Right lung (tissue), 5 donors: ENCODE data around the gene TH. TPM values are rescaled to one million over a fixed set of nuclear protein-coding genes. Genes with fewer than 3 reads are reported as not detected.
"Not testable (repeated sequence)": the region's sequence is repeated elsewhere in the genome, so short reads cannot be mapped to it uniquely, and the experiment has no call there.

Source experiments
- DNase-seq, 2 donors: peaks; one replicate each; pipeline ENCODE4 v3.0.0-alpha.2; 2013
- polyA plus RNA-seq, 5 donors: library from polyadenylated mRNA; unstranded; fragments of 120-200 nt; gene quantifications; one replicate each; pipeline versions ENCODE4 v1.2.1 to v1.2.3, GENCODE V29; 2013; ENCODE audit warnings: inconsistent platforms in 1 of 5, low replicate concordance in 1 of 5; ENCODE audit not compliant: insufficient read length in 5 of 5, insufficient read depth in 1 of 5

Gene TH
- polyA plus RNA-seq, 5 donors: 0.21 to 1.6 (median 0.44) TPM

- no peak for DNase-seq
These were observed 40.7 kb downstream of the TH start for GRCh38 chr11:2130881-2131352.

DNA sequence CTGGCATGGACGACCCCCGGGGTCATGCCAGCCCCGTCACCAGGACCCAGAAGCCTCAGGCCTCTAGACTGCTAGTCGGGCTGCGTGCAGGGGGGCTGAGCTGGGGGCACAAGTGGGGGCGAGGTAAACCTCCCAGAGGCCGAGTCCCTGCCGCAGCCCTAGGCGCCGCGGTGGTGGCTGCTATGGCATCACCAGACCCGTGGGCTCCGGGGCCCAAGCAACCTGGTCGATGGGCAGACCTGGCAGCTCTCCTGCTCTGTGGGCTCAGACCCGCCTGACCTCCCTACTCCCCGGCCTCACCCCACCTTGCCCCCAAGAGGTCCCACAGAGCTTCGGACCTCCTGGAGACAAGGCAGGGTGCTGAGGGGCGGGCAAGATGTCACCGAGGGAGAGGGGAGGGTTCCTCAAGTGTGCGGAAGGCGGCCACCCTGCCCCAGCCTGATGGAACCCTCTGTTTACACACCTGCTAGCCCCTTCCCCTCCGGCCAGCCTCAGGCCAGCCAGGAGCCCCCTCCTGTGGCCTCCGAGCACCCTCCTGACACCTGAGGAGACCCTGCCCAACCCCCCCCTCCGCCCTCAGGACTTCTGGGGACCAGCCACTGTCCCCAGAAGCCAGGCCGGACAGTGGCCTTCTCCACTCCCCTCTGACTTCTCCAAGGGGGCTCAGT is 41.8 kb downstream of the TH start:
- DNase-seq: no peak

DNA sequence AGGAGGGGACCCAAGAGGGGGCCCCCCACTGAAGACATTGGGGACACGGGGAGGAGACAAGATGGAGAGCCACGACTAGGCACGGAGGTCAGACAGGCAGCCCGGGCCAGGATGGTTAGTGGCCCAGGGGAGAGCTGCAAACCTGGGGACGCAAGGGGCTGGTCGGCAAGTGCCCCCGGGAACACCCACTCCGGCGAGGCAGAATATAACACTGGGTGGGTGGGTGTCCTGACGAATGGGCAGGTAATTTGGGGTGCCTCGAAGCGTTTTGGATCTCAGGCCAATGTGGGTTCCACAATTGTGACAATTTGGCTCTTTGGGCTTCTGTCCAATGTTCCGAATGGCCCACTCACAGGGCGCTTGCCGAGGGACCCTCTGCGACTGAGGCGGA is 42.3 kb downstream of the TH start:
- DNase-seq: no peak

DNA sequence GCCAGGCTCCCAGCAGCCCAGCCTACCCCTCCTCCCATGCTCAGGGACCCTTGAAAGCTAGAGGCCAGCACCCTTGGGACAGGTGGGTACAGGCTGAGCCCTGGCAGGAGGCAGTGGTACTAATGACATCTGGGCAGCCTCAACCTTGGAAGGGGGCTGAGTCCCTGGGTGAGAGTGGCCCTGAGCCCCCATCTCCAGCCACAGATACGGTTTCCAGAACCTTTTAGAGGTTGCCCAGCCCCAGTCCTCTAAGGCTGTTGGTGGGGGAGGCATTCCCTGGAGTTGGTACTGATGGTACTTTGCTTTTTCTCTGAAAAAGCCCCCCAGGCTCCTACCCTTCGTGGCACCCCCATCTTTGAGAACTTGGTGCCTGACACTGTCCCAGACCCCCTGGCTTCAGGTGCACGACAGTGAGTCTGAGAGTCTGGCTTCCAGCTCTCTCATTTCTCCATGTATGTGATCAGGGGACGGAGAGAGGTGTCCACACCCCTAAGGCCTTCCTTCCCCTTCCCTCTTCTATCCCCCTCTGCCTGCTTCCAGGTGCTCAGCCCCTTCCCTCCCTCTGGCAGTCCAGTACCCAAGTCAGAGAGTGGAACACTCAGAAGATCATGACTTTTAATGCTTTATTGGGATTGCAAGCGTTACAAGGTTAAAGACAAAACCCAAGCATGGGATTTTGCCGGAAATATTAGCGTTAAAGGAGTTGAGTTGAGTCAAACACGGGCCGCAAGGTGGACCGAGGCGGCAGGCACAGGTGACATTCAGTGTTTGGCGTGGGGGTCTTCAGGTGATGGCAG is 42.9 kb downstream of the TH start:
- no peak for DNase-seq

DNA sequence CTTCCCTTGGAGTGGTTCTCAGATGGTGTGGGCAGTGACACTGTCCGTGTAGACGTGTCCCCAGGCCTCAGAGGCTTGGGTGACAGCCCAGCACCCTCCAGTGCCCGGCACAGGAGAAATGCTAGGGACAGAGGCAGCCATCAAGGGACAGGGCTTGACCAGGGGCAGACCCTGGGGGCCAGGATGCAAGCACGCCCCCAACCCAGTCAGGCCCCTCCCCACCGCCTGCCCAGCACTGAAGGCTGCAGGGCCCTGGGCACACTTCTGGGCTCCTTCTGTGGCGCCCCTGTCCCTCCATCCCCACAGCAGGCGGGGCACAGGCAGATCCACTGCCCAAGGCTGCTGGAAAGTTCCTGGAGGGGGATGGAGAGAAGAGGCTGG is 43.5 kb downstream of the TH start:
- no peak for DNase-seq

- DNase-seq: no peak
These were observed 44.0 kb downstream of the TH start for GRCh38 chr11:2127482-2128129.

DNA sequence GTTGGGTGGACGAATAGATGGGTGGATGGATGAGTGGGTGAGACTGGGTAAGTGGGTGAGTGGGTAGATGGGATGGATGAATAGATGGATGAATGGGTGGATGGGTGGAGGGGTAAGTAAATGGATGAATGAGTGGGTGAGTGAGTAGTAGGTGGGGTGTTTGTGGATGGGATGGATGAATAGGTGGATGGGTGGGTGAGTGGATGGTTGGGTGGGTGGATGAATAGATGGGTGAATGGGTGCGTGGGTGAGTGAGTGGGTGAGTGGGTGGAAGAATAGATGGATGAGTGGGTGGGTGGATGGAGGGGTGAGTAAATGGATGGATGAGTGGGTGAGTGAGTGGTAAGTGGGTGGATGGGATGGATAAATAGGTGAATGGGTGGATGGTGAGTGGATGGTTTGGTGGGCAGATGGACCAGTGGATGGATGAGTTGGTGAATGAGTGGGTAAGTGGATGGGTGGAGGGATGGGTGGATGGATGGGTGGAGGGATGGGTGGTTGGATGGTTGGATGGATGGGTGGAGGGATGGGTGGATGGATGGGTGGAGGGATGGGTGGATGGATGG is 45.0 kb downstream of the TH start:
- no peak for DNase-seq

- not testable (repeated sequence) for DNase-seq
These were observed 46.7 kb downstream of the TH start for GRCh38 chr11:2124736-2125484.

DNA sequence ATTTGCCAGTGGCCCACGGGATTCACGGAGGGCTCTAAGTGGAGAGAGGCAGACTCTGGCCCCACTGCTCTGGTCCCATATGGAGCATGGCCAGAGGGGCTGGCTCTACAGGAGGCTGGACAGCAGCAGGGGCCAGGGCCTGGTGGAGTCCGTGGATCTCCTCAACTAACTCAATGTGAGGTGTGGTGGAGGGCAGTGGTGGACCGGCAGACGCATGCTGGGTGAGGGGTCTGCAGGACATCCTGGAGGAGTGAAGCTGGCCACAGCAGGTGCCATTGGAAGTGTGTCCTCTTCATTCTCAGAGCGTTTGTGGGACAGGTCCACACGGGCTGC is 48.0 kb downstream of the TH start:
- DNase-seq: no peak

DNA sequence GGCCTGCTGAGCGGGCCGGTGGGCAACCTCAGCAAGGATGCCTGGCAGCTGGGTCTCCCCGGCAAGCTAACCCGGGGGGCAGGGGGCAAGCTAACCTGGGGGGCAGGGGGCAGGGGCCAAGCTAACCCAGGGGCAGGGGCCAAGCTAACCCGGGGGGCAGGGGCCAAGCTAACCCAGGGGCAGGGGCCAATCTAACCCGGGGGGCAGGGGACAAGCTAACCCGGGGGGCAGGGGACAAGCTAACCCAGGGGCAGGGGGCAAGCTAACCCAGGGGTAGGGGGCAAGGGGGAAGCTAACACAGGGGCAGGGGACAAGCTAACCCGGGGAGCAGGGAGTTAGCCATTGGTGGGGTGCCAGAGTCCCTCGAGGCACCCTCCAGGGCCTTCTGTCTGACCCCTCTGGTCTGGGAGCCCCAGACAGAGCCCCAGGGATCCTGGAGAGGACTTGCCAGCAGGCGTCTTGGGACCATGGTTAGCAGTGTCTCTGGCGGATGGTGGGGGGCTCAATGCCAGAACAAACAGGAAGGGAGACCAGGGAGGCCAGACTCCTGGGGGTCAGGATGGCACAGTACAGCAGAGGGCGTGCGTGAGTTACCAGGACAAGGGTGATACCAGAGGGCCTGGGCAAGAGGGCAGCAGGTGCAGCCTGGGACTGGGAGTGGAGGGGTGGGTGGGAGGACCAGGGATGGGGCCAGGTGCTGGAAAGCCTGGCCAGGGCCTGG is 48.5 kb downstream of the TH start:
- DNase-seq: no peak

- DNase-seq: no peak
These were observed 49.3 kb downstream of the TH start for GRCh38 chr11:2122222-2122906.

DNA sequence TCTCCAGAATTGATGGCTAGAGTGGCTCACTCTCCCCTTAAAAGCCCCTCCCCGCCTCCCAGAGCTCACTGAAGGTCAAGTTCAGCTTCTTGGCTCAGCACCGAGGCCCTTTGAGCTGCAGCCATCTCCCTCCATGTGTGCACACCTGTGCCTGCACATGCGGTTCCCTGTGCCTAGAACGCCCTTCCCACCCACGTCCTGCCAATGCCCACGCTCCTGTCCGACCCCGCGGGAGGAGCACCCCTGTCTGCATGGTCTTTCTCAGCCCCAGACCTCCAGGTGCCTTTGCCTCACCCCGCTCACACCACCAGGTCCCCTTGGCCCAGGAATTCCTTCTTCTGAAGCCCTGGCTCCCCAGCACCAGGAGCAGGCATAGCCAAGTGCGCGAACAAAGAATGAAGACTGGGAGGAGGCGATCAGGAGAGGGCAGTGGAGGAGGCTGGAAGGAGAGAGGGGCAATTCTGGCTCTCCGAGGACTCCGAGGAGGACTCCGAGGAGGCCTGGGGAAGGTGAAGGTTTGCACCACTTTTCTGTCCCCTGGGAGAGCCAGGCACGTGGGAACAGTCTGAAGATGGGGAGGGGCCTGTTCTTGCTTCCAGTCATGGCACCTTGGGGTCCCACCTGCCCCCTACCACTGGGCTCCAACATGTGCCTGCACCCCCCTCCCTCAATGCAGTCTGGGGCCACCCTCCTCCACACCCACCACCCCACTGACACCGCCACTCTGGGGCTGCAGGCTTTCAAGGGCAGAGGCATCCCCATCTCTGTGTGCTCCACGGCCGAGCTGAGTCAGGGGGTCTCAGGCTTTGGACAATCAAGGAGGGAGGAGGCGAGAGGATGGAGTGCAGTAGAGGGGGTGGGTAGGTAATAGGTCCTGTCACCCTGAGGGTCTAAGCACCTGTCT is 50.1 kb downstream of the TH start:
- no peak for DNase-seq

DNA sequence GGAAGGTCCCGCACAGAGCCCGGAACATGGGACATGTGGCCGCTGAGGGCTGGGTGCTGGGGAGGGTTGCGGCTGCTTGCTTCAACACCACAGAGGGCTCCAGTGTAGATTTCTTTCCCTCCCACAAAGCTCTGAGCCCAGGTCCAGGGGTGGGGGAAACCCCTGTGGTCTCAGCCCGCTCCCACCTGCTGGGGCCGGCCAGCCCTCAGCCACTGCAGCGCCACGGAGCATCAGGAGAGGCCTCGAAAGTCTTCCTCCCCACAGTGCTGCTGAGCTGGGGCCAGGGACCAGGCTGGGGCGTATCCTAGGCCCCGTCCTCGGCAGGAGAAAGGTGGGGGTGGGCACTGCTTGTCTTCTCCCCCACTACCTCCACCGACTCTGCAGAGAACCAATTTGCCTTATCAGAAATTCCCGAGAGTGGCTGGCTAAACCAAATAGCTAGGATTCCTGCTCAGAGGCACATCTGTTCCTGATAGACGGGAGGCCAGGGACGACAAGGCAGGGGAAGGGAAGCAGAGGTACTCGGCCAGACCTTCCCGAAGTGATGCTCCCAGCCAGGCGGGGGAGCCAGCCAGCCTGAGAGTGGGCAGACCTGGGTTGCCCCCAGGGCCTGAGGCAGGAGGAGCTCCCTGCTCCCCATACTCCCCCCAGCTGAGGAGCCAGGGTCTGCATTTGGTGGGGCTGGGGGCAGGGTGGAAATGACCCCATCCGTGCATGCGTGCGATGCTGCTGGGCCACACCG is 51.1 kb downstream of the TH start:
- no peak for DNase-seq

- DNase-seq: no peak
These were observed 52.9 kb downstream of the TH start for GRCh38 chr11:2118677-2119076.

GRCh38 chr11:2116680-2117079 is 54.9 kb downstream of the TH start:
- DNase-seq: no peak

GRCh38 chr11:2115308-2115707 is 56.3 kb downstream of the TH start:
- no peak for DNase-seq

DNA sequence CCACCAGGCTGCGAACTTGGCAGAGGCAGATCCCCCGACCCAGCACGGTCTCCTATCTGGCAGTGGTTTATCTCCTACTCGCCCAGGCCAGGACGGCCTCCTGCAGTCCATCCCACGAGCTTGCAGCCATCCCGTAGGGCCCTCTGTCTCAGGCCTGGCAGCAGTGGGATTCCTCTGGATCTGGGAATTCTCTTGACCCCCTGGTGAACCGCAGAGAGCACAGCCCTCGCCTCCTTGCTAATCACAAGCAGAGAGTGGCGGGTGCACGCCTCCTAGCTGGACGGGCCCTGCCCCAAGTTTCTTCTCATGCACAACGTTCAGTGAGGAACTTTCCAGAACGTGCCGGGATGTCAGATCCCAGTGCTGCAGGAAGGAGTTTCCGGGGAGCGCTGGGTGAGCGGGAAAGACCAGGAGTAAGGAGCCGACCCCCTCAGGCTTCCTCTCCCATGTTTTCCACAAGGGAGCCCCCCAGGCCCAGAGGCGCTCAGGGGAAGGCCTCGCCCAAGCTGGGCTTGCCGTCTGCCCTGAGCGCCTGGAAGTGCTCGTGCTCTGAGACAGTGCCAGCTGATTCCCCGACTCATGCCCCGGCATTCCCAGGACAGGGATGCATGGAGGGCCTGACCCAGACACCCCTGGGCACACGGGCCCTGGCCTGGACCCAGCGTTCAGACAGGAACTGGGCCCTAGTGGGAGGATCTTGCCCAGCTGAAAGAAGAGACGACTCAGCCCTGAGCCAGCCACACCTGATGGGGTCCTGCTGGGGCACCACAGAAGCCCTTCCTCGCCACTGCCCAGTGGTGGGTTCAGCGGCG is 57.0 kb downstream of the TH start:
- no peak for DNase-seq
